ENCODE measurements around the gene PTPN2.

Gene PTPN2

DNA sequence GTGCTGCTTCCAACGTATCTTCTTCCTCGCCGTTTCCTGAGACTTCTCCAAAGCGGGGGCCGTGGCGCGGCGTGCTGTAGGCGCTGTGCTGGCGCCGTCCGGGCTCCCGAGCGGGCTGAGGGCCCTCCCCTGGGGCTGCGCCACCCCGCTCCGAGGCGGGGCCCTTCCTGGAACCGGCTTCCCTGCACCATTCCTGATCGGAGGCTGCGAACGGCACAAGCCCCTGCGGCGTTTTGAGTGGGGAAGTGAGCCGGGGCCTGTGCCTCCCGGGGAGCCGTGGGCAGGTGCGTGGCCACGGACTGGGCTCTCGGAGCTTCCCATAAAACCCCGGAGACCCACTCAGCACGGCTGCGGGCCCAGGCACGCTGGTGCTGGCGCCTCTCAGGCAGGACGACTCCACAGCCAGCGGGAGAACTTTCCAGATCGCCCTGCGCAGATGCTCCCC, 106.5 kb downstream of the PTPN2 start (continued):
- TF ChIP-seq, protein P1, sequence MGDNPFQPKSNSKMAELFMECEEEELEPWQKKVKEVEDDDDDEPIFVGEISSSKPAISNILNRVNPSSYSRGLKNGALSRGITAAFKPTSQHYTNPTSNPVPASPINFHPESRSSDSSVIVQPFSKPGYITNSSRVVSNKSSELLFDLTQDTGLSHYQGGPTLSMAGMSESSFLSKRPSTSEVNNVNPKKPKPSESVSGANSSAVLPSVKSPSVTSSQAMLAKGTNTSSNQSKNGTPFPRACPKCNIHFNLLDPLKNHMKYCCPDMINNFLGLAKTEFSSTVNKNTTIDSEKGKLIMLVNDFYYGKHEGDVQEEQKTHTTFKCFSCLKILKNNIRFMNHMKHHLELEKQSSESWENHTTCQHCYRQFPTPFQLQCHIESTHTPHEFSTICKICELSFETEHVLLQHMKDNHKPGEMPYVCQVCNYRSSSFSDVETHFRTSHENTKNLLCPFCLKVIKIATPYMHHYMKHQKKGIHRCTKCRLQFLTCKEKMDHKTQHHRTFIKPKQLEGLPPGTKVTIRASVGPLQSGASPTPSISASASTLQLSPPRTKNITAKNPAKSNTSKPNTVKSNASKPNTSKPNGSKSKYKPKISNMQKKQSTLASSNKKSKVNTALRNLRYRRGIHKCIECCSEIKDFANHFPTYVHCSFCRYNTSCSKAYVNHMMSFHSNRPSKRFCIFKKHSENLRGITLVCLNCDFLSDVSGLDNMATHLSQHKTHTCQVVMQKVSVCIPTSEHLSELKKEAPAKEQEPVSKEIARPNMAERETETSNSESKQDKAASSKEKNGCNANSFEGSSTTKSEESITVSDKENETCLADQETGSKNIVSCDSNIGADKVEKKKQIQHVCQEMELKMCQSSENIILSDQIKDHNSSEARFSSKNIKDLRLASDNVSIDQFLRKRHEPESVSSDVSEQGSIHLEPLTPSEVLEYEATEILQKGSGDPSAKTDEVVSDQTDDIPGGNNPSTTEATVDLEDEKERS (tag by site-specific recombination; IDR thresholded peaks at IDR 0.05): no peak
- TF ChIP-seq ZNF223 (tag by site-specific recombination; IDR thresholded peaks at IDR 0.05) (no peak), SP7 (tag by site-specific recombination; IDR thresholded peaks at IDR 0.05) (no peak), ZNF274 (IDR thresholded peaks at IDR 0.05; ENCODE audit: low read length) (no peak), ZNF274 (tag by site-specific recombination; IDR thresholded peaks at IDR 0.05; ENCODE audit: borderline replicate concordance) (no peak), ZNF132 (tag by site-specific recombination; IDR thresholded peaks at IDR 0.05; ENCODE audit: borderline replicate concordance) (no peak), ZNF529 (tag by site-specific recombination; IDR thresholded peaks at IDR 0.05; ENCODE audit: insufficient replicate concordance) (no peak)

- H3K27ac ChIP-seq (ENCODE audit: extremely low read depth, low read depth, low read length): no peak overlapping the region
- CTCF ChIA-PET: no interaction called here
- H3K4me3 ChIP-seq (ENCODE audit: low read depth, low read length): no peak overlapping the region
- no peaks in the 10 kb centered on the region for H3K9me3 ChIP-seq (ENCODE audit: control insufficient read depth, insufficient read depth, low read depth, low read length)
- H3K4me1 ChIP-seq (ENCODE audit: control insufficient read depth, insufficient read depth, low read length): no peaks in the 10 kb centered on the region
- POLR2A ChIA-PET: interaction anchor here (0.8 kb wide), 1 partner anchor 107 kb away, joined by 7 read pairs; the partner anchor contains the start of gene PTPN2
- H3K36me3 ChIP-seq (ENCODE audit: control insufficient read depth in 2 of 2, insufficient read depth in 1 of 2, low read length in 2 of 2): no peaks in the 10 kb centered on the region
- TF ChIP-seq ZNF660 (tag by site-specific recombination; IDR thresholded peaks at IDR 0.05): no peak
- TF ChIP-seq ZNF19 (tag by site-specific recombination; IDR thresholded peaks at IDR 0.05; ENCODE audit: low read depth): no peak
- no peak for TF ChIP-seq ZNF600 (tag by site-specific recombination; IDR thresholded peaks at IDR 0.05)
- no peak for TF ChIP-seq ZNF426 (tag by site-specific recombination; IDR thresholded peaks at IDR 0.05)
- TF ChIP-seq ZBTB11 (tag by site-specific recombination; conservative IDR thresholded peaks at IDR 0.05; ENCODE audit: low read depth): no peak
- no peak for TF ChIP-seq KLF8 (tag by site-specific recombination; IDR thresholded peaks at IDR 0.05)
- TF ChIP-seq, protein P2, sequence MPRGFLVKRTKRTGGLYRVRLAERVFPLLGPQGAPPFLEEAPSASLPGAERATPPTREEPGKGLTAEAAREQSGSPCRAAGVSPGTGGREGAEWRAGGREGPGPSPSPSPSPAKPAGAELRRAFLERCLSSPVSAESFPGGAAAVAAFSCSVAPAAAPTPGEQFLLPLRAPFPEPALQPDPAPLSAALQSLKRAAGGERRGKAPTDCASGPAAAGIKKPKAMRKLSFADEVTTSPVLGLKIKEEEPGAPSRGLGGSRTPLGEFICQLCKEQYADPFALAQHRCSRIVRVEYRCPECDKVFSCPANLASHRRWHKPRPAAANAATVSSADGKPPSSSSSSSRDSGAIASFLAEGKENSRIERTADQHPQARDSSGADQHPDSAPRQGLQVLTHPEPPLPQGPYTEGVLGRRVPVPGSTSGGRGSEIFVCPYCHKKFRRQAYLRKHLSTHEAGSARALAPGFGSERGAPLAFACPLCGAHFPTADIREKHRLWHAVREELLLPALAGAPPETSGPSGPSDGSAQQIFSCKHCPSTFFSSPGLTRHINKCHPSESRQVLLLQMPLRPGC (tag by site-specific recombination; IDR thresholded peaks at IDR 0.05): no peak
- TF ChIP-seq PATZ1 (tag by site-specific recombination; IDR thresholded peaks at IDR 0.05): no peak
- no peak for TF ChIP-seq ZNF629 (tag by site-specific recombination; IDR thresholded peaks at IDR 0.05)
- TF ChIP-seq ZNF571 (tag by site-specific recombination; IDR thresholded peaks at IDR 0.05): no peak
- no peak for TF ChIP-seq ZNF211 (tag by site-specific recombination; IDR thresholded peaks at IDR 0.05; ENCODE audit: low read depth)
- TF ChIP-seq ZFHX2 (tag by site-specific recombination; conservative IDR thresholded peaks at IDR 0.05): no peak
- TF ChIP-seq ZNF148 (tag by site-specific recombination; IDR thresholded peaks at IDR 0.05; ENCODE audit: borderline replicate concordance): no peak
- no peak for TF ChIP-seq PRDM1 (tag by site-specific recombination; IDR thresholded peaks at IDR 0.05)
- TF ChIP-seq ZNF214 (tag by site-specific recombination; IDR thresholded peaks at IDR 0.05; ENCODE audit: borderline replicate concordance): no peak
Observed at GRCh38 chr18:12776821-12777471, 107.1 kb downstream of the PTPN2 start.
